Subcutaneous adipose tissue (tissue), 4 donors: Measurements from ENCODE around the gene SLC30A7. TPM values are rescaled to one million over a fixed set of nuclear protein-coding genes. Genes with fewer than 3 reads are reported as not detected.

Experiments used
- total RNA-seq, 4 donors: library from RNA; depleted of rRNA; stranded (reverse); fragments of >200 nt; gene quantifications; one replicate each; pipeline ENCODE4 v1.1.0, GENCODE V29; 2016
- TF ChIP-seq, protein P1 (sequence below): fragments of 450-650 bp; IDR thresholded peaks from one replicate; pipeline ENCODE4 v1.5.1; 2016; ENCODE audit warnings: low read depth, mild to moderate bottlenecking, control low read depth, antibody characterized with exemption, moderate library complexity

Gene SLC30A7
- total RNA-seq, 4 donors from 2014 or later: 19.4 to 27.6 (median 26.4) TPM

DNA sequence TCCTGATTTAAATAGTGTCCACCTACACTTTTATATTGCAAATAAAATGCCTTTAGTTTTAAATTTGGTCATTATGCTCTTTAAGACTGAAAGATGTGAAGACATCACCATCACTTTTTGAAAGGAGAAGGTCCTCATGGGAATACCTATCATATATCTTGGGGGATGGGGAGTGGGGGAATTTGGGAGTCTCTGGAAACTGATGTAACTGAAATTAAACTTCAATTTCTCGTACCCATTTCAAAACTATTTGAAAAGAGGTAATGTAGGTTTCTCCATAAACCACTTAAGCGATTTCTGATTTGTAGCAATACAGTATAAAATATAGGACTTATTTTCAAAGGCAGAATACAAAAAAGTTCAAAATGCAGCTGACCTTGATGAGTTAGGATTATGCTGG lies 2.2 kb upstream of the SLC30A7 start:
- TF ChIP-seq, protein P1, sequence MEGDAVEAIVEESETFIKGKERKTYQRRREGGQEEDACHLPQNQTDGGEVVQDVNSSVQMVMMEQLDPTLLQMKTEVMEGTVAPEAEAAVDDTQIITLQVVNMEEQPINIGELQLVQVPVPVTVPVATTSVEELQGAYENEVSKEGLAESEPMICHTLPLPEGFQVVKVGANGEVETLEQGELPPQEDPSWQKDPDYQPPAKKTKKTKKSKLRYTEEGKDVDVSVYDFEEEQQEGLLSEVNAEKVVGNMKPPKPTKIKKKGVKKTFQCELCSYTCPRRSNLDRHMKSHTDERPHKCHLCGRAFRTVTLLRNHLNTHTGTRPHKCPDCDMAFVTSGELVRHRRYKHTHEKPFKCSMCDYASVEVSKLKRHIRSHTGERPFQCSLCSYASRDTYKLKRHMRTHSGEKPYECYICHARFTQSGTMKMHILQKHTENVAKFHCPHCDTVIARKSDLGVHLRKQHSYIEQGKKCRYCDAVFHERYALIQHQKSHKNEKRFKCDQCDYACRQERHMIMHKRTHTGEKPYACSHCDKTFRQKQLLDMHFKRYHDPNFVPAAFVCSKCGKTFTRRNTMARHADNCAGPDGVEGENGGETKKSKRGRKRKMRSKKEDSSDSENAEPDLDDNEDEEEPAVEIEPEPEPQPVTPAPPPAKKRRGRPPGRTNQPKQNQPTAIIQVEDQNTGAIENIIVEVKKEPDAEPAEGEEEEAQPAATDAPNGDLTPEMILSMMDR: no peak

DNA sequence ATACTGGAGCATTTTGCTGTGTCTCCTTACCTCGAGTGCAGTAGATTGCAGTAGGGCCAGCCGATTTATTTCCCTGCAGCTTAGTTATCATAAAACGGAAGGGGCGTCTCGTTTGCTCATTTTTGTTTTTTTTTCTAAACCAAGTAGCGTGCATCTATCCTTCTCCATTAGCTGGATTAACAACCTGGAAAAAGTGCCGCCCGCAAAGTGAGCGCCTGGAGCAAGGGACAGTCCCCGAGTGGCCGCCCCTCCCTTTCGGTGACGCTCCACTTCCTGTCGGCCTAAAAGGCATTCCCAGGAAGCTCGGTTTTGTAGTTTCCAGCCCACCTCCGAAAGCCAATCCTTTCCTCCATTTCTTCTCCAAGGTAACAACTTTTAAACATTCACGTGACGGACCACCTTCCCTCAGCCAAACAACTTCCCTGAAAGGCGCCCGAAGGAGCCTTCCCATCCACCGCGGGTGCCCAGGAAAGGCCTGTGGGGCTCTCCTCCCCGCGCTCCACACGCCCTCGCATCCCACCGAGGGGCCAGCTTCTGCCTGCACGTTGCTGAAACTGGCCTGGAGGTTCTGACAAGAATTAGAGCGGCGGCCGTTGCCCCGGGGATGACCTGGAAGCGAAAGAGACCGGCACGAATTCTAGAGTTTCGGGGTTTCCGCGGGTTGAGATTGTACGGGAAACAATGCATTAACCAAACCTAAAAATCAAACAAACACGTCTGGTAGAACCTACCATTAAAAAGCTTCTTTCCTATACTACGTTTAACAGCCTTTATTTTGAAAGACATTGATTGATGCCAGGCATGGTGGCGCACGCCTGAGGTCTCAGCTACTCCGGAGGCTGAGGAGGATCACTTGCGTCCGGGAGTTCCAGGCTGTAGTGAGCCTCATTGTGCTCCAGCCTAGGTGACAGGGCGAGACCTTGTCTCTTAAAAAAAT lies 1.0 kb upstream of the SLC30A7 start, which contains the start of gene EXTL2:
Gene EXTL2, minus strand, starts transcription at position 240 of the 937 bp plus-strand sequence. CDS start 6,085 bp downstream, outside the sequence.
- TF ChIP-seq, protein P1: no peak

DNA sequence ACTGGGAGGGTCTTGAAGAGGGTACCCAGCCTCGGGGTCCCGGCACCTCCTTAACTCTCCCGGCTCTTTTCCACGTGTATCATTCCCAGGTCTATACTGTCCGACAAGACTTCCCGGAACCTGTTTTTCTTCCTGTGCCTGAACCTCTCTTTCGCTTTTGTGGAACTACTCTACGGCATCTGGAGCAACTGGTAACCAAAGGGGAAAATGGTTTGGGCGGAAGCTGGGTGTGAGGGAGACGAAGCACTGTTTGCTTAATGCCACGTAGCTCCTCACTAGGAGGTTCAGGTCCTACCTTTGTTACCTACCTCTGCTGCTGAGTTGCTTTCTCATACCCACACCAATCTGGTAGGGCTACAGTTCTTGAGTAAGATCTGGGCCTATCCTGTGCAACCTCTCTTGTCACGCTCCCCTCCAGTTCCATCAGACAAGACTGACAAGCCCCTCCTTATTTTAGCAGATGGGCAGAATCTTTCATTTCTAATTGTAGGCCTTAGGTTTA lies 642 bp downstream of the SLC30A7 start:
- TF ChIP-seq, protein P1: no peak

DNA sequence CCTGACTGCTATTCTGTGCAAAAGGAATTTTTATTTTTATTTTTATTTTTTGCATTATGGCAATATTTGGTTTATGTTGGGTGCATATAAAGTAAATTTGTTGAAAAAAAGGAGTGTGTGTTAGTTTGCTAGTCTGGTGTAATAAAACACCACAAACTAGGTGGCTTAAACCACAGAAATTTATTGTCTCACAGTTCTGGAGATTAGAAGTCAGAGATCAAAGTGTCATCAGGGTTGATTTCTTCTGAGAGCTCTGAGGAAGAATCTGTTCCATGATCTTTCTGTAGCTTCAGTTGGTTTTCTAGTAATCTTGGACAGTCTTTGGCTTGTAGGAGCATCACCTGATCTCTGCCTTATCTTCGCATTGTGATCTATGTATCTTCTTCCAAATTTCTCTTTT lies 6.5 kb downstream of the SLC30A7 start:
- TF ChIP-seq, protein P1: no peak

DNA sequence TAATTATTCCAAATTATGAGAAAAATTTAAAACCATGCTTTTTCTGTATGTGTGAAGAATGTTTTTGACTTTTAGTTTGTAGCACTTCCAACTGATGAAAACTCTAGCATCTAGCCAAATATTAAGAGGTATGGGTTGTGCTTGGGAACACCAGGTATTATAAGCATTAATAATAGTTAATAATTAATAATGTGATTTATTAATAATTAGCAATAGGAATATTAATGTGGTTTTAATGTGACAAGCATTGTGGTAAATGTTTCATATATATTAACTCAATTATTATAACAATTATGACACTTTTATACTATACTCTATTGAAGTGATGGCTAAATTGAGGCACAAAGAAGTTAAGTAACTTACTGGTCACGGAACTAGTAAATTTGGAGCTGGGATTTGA lies 7.9 kb downstream of the SLC30A7 start:
- TF ChIP-seq, protein P1: no peak

DNA sequence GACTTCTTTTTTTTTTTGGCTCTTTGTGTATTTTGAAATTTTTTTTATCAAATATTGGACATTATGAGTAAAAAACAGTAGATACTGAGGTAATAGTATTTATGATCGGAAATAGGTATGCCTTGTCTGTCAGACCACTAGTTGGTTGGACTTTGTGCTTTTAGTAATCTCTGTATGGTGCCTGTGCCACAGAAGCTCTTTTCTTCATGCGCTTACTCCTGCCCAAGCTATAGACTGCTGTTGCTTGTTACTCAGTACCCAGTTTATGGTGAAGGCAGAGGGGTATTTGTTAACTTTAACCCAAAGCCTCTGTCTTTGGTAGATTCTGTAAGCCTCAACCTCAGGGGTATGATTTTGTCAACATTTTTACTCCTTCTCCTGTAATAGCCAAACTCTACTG lies 8.6 kb downstream of the SLC30A7 start:
- TF ChIP-seq, protein P1: no peak

- TF ChIP-seq, protein P1: no peak
Observed at GRCh38 chr1:100905181-100905580, 9.3 kb downstream of the SLC30A7 start.
